ENCODE results near the gene ADAM12.

The ADAM12 gene

DNA sequence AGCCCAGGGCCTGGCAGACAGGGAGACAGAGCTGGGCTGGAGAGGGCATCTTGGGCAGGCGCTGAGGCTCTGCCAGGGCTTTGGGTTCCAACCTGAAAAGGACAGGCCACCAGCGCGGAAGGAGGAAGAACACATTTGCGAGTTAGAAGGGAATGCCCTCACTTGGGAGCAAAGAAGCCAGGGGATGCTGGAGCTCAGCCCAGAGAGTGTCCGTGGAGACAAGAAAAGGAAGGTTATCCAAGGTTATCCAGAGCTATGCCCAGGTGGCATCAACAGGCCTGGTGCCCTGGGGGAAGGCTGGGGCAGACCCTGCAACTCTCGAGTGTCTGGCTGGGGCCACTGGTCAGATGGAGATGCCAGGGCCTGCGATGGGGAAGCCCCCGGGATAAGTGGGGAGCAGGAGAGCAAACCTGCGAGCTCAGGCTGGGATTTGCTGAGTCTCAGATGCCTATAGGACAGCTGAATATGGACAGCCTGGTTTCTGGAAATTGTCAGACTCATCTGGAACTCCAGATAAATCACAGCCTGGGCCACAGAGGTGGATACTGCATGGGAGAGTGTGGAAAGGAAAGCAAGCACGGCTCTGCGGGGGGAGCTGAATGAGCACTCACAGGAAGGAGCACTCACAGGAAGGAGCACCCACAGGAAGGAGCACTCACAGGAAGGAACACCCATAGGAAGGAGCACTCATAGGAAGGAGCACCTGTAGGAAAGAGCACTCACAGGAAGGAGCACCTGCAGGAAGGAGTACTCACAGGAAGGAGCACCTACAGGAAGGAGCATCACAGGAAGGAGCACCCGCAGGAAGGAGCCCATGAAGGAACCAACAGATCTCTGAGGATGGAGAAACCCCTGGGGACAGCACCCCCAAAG is 152.1 kb downstream of the ADAM12 start:
- CTCF ChIA-PET: interaction anchor here (1.0 kb wide), 2 partner anchors 151 to 265 kb away, joined by 3 read pairs; no protein-coding TSS in a partner anchor
- POLR2A ChIA-PET: interaction anchor here (1.0 kb wide), 1 partner anchor 9 kb away, joined by 3 read pairs; no protein-coding TSS in a partner anchor
- DNase-seq (ENCODE audit: low read depth, low spot score): no peak
- TF ChIP-seq, protein P1, sequence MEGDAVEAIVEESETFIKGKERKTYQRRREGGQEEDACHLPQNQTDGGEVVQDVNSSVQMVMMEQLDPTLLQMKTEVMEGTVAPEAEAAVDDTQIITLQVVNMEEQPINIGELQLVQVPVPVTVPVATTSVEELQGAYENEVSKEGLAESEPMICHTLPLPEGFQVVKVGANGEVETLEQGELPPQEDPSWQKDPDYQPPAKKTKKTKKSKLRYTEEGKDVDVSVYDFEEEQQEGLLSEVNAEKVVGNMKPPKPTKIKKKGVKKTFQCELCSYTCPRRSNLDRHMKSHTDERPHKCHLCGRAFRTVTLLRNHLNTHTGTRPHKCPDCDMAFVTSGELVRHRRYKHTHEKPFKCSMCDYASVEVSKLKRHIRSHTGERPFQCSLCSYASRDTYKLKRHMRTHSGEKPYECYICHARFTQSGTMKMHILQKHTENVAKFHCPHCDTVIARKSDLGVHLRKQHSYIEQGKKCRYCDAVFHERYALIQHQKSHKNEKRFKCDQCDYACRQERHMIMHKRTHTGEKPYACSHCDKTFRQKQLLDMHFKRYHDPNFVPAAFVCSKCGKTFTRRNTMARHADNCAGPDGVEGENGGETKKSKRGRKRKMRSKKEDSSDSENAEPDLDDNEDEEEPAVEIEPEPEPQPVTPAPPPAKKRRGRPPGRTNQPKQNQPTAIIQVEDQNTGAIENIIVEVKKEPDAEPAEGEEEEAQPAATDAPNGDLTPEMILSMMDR (IDR thresholded peaks at IDR 0.05; ENCODE audit: insufficient read depth, low read length, missing control alignments): no peak
- no peak overlapping the region for H3K4me3 ChIP-seq (ENCODE audit: low read depth, low read length)

DNA sequence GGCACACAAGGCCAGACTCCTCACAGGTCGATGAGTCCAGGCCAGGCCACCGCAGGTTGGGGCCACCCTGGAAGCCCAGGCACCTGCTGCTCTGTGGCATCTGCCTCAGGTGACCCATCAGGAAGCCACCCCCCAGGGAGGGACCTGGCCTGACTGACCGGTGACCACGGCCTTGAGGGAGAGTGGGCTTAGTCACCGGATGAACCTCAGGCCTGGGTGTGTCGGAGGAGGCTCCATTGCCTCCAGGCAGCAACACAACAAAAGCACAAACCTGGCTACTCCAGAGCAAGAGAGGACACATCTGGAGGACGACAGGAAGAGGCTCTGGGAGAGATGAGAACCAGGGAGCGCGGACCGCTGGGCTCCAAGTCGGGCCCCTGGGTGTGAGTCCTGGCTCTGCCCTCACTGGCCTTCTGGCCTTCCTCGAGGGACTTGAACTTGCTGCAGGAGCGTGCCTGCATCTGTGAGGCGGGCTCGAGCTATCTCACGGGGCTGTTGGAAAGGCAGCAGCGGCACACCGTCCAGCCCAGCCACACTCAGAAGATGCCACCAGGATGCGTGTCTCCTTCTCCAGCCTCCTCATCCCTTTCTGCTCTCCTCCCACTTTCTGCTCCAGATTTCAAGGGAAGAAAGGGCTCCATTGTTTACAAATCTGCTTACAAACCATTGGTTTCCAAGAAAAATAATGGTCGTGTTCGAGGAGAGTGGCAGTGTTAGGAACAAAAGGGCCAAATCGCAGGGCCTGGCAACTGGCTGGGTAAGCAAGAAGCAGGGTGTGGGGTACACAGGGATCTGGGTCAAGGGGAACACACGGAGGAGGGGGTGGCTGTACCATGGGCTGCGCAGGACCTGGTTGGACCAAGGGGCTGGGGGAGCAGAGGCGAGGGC is 152.9 kb downstream of the ADAM12 start:
- ChIA-PET POLR2A (no interaction called here), CTCF (interaction anchor here (1.0 kb wide), 2 partner anchors 152 to 266 kb away, joined by 3 read pairs; no protein-coding TSS in a partner anchor)
- no peak for DNase-seq (ENCODE audit: low read depth, low spot score)

DNA sequence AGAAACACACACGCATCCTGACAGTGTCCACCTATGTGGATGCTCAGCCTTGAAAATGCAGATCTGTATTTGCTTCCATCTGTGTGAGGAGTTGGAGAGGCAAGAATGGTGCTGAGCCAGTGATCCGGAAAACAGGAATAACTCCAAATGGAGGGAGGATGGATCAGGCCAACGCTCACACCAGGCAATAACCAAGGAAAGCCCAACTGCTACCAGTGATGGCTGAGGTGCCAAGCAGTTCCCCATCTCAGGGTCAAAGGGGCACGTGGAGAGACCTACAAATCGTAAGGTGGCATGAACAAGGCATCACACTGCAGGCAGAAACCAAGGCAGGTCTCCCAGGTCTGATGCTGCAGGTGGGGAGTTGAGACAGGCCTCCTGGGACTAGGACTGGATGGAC is 153.6 kb downstream of the ADAM12 start:
- ChIA-PET POLR2A (no interaction called here), CTCF (no interaction called here)
- DNase-seq (ENCODE audit: low read depth, low spot score): no peak
- H3K4me3 ChIP-seq (ENCODE audit: low read depth, low read length): no peak overlapping the region
- TF ChIP-seq, protein P1 (IDR thresholded peaks at IDR 0.05; ENCODE audit: insufficient read depth, low read length, missing control alignments): no peak

More for the DNA sequence above, 152.9 kb downstream of the ADAM12 start:
- no peak overlapping the region for H3K4me3 ChIP-seq (ENCODE audit: low read depth, low read length)
- TF ChIP-seq, protein P1 (IDR thresholded peaks at IDR 0.05; ENCODE audit: insufficient read depth, low read length, missing control alignments): no peak

DNA sequence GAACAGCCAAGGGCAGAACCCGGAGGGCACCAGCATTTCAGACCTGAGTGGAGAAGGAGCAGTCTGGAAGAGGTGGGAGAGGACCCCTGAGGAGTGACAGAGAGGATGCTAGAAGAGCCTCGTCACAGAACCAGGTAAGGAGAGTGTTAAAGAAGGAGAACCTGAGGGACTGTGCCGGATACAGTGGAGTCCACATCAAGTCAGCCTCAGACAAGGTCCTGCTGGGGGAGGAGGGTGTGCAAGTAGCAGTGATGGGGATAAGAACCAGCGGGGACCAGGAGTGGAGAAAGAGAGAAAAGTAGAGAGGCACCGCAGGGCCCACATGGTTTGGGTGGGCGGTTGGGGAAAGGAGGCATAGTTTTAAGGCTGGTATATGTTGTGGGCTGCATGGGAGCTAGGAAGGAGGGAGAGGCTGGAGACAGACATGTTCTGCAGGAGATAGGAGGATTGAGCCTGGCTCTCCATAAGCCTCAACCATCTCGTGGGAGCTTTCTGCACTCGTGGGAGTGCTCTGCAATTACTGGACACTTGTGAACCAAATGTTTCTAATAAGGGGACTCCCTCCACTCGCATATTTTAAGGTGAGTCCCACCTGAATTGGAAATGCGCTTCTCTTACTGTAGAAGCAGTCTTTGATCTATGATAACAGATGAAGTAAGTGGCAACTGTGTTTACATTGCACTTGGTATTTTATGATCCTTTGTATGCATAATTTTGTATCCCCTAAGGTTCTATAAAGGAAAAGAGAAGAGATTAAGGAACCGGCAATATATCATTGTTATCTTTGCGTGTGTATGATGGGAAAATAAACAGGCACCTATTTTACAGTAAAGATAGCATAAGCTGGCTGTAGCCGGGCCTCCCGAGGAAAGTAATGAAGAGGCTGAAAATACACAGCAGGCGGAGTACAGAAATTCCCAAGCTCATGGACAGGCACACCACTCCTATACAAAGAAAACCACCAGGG is 154.8 kb downstream of the ADAM12 start:
- TF ChIP-seq, protein P1 (IDR thresholded peaks at IDR 0.05; ENCODE audit: insufficient read depth, low read length, missing control alignments): no peak
- no peak overlapping the region for H3K4me3 ChIP-seq (ENCODE audit: low read depth, low read length)
- CTCF ChIA-PET: interaction anchor here (0.6 kb wide), 1 partner anchor 102 kb away, joined by 3 read pairs; no protein-coding TSS in a partner anchor
- POLR2A ChIA-PET: no interaction called here
- DNase-seq (ENCODE audit: low read depth, low spot score): no peak

DNA sequence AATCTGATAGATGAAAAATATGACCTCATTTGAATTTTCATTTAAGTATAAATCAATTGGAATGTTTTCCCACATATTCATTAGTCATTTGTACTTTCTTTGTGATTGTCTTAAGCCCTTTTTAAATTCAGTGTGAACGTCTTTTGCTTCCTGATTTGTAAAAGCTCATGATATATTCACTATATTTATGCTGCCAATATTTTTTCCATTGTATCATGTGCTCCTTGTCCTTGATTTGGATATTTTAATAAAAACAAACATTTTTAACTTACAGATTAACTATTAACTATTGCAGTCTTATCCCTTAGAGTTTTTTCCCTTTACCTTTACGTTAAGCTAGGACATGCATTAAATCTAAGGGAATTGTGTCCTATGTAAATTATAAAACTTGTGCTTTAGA is 157.7 kb downstream of the ADAM12 start:
- POLR2A ChIA-PET: no interaction called here
- TF ChIP-seq, protein P1 (IDR thresholded peaks at IDR 0.05; ENCODE audit: insufficient read depth, low read length, missing control alignments): no peak

More for the DNA sequence above, 157.7 kb downstream of the ADAM12 start:
- H3K4me3 ChIP-seq (ENCODE audit: low read depth, low read length): no peak overlapping the region
- CTCF ChIA-PET: interaction anchor here (1.2 to 2.1 kb wide), 3 partner anchors 10 to 273 kb away, joined by 3 to 8 read pairs (median 4); no protein-coding TSS in a partner anchor
- DNase-seq (ENCODE audit: low read depth, low spot score): no peak

All from AG04449 (cell line).